RPMI8226 (cell line): ENCODE data around the gene PDSS2.
"Not testable (repeated sequence)": the region's sequence is repeated elsewhere in the genome, so short reads cannot be mapped to it uniquely, and the experiment has no call there.

ENCODE experiments used
- DNase-seq: peaks from one replicate; pipeline ENCODE4 v3.0.0-alpha.2; 2015

Gene PDSS2

DNA sequence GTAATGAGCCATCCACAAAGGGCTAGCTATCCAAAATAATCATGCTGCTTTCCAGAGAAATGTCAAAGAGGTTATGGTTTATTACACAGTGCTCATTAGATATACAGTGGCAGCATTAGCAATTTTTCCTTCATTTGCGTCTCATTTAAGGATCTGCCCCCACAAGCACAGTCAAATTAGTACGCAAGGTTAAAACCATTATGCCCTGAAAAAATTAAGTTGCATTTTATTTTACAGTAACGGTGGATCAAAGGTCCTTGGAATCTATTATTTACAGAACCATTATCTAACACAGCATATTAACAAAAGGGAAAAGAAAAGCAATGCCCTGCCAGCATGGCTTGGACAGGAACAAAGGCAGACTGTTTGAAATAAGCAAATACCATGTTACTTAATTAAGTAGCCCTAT, 144.8 kb downstream of the PDSS2 start:
- DNase-seq, result no peak

DNA sequence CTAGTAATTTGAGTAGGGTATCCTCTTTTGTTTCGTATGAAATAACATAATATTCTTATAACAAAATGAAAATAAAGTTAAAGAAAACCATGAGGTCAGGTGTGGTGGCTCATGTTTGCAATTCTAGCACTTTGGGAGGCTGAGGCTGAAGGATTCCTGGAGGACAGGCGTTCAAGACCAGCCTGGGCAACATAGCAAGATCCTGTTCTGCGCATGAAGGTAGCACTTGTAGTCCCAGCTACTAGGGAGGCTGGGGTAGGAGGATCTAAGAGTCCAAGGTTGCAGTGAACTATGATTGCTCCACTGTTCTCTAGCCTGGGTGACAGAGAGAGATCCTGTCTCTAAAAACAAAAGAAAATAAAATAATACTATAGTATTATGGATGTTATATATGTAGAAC, 145.6 kb downstream of the PDSS2 start:
- no peak for DNase-seq

DNA sequence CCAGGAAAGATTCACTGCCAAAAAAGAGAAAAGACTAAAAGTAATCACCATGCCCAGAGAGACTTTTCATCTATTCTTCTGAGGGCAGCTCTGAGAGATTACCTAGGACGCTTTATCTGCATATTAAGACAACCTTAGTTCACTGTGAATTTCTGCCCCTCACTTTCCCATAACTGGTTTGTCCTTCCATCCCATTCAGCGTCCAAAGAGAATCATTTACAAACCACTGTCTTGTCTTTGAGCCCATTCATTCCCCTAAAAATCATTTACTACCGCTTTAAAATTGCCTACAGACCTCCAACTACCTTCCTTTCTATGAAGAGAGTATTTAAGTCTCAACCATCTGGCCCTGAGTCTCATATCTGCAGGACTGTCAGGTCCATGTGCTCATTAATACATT, 149.0 kb downstream of the PDSS2 start:
- DNase-seq, result no peak

DNA sequence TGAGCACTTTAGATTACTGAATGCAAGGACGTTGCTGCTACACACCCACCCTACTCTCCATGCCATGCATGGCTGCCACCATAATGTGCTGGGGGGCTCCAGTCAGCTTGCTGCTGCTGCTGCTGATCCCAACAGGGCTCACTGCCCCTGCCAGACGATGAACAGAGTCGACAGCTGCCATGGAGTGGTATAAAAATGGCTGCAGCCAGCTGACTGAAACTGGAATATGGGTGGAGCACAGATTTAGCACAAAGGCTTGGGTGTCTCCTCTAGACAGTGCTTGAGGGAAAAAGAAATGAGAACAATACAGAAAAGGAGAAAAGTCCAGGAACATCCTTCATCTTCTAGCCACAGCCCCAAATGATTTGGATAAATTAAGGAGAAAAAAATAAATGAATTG, 150.7 kb downstream of the PDSS2 start:
- DNase-seq, result no peak

DNA sequence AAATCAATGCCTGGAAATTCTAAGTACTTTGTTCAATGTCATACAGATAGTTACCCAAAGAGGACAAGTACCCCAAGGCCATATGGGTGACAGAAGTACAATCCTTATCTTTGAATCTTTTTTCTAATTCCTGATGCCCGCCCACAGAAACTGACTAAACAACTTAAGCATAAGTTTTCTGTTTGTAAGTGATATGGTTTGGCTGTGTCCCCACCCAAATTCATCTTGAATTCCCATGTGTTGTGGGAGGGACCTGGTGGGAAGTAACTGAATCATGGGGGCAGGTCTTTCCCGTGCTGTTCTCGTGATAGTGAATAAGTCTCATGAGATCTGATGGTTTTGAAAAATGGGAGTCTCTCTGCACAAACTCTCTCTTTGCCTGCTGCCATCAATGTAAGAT, 153.4 kb downstream of the PDSS2 start:
- not testable (repeated sequence) for DNase-seq

DNA sequence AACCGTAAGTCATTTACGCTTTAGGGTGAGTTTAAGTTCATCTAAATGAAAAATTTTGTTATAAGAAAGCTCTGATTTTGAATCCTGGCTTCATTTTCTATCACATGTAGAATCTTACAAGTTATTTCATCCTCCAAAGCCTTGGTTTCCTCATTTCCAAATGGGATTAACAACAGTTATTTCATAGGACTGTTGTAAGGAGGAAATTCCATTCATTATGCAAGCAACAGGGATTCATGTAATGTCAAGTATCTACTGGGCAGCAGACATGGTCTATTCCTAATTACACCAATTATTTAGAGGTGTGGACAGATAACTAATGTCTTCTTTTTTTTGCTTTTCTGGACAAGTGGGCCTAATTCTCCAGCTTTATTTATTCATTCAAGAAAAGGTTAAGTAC, 154.0 kb downstream of the PDSS2 start:
- no peak for DNase-seq

DNA sequence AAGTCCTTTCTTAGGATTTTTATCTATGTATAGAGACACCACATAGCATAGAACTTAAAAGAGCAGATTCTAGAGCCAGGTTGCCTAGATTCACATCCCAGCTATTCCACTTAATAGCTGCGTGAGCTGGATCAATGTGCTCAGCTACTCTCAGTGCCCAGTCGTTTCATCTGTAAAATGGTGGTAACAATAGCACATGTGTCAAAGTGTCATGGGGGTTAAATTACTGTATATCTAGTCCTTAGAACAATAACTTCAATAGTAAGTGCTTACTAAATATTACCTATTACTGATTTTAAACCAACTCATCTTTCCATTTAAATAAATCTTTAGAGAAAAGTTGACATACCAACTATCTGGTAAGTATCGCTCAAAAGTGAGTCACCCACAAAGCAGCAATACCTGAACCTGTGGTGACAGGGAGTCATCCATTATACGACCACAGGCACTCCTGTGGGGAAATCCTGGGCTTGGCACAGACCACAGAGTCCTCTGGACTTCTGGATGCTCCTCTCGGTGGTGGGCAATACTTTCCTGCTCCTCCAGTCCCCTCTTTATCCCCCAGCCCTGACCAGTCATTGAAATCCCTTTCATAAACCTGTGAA, 154.8 kb downstream of the PDSS2 start:
- no peak for DNase-seq

DNA sequence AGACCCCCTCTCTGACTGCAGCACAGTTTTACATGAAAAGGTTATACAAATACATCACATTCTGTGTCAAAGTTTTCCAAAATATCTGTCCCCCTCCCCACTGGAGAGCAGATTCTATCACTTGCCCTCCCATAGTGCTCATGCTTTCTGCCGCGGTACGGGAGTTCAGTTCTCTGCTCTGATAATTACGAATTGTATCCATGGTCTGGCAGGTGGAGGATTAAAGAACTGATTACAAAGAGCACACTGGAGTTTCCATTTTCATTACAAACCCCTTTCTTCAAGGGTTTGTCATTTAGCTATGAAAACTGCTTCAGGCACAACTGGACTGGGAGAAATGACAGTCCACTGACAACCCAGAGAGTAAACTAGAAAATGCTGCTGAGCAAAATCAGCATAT, 166.0 kb downstream of the PDSS2 start:
- no peak for DNase-seq

DNA sequence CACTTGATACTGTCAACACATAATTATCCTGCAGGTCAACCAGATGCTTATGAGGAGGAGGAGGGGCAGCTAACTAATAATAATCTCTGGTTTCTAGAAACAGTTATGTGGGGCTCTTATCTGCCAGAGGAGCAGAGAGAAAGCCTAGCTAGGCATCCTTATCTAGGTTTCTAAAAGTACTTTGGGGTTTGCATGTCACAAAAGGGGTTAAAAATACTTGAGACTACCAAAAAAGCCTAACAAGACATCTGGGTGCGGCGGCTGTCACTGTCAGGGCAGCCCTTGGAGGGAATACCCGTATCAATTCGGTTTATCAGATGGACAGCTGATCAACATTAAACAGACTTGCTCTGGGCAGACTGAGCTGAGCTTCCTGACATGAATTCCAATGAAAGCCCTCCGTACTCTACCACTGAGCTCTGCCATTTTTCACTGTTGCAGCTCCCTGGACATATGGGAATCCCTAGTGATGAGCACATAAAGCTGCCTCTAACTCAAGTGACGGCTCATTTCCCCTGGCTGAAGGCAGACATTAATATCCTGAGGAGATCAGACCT, 166.6 kb downstream of the PDSS2 start:
- DNase-seq, result no peak

DNA sequence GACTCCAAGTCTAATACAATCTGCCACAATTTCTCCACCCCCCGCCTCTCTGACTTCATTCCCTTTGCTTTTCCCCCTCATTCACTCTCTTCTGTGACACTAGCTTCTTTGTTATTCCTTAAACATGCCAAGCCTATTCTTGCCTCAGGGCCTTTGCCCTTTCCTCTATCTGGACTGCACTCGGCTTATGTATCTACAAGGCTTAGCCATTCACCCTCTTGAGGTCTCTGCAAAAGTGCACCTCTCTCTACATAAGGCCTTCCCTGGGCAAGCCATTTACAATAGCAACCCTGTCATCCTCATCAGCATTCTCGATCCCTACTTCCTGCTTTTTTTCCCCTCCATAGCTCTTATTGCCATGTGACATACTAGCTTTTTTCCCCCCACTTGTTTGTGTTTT, 168.9 kb downstream of the PDSS2 start:
- DNase-seq, result no peak

DNA sequence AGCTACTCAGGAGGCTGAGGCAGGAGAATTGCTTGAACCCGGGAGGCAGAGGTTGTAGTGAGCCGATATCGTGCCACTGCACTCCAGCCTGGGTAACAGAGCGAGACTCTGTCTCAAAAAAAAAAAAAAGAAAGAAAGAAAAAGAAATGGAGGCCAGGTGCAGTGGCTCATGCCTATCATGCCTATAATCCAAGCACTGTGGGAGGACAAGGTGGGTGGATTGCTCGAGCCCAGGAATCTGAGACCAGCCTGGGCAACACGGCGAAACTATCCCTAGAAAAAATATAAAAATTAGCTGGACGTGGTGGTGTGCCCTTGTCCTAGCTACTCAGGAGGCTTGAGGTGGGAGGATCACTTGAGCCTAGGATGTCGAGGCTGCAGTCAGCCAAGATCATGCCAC, 170.1 kb downstream of the PDSS2 start:
- not testable (repeated sequence) for DNase-seq

DNA sequence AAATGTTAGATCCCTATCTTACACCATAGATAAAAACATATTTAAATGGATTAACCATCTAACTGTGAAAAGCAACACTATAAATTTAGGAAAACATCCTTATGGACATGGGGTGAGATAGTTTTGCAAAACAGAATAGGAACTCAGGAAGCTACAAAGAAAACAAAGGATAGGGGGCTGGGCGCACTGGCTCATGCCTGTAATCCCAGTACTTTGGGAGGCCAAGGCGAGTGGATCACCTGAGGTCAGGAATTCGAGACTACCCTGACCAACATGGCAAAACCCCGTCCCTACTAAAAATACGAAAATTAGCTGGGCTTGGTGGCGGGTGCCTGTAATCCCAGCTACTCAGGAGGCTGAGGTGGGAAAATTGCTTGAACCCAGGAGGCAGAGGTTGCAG, 173.7 kb downstream of the PDSS2 start:
- not testable (repeated sequence) for DNase-seq

DNA sequence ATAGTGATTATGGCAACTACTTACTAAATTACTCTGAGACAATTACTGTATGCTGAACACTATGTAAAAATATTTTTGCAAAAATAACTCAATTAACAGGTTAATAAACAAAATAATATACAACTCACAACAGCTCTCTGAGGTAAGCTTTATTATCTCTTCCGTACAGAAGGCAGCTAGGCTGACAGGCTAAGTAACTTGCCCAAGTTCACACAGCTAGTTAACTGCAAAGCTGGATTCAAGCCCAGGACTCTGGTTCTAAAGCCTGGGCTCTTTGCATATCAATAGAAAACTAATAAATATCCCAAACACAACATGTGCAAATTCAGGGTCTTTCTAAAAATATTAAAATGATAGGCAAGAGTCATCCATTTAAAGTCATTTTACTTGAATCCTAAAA, 174.6 kb downstream of the PDSS2 start:
- DNase-seq, result no peak

DNA sequence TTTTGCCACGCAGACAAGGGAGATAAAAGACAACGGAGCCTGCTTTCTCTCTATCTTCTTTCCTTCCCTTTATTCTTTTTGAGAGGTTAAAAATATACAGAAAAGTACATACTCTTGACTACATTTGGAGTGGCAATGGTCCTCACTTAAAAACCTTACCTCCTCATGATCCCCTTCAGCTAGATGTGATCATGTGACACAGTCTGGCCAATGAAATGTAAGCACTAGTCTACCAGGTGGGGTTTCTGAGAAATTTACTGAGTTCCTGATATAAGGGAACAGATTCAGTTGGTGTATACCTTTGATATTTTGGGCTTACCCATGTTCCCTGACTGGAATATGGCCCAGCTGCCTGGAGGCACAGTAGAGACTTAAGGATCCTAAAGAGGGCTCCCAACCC, 178.6 kb downstream of the PDSS2 start:
- no peak for DNase-seq

DNA sequence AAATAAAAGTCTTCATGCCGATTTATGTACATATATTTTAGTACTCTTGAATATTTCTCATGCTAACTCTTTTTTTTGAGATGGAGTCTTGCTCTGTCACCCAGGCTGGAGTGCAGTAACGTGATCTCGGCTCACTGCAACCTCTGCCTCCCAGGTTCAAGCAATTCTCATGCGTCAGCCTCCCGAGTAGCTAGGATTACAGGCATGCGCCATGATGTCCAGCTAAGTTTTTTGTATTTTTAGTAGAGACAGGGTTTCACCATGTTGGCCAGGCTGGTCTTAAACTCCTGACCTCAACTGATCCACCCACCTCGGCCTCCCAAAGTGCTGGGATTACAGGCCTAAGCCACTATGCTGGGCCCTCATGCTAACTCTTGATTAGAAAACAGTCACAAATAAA, 179.4 kb downstream of the PDSS2 start:
- not testable (repeated sequence) for DNase-seq

DNA sequence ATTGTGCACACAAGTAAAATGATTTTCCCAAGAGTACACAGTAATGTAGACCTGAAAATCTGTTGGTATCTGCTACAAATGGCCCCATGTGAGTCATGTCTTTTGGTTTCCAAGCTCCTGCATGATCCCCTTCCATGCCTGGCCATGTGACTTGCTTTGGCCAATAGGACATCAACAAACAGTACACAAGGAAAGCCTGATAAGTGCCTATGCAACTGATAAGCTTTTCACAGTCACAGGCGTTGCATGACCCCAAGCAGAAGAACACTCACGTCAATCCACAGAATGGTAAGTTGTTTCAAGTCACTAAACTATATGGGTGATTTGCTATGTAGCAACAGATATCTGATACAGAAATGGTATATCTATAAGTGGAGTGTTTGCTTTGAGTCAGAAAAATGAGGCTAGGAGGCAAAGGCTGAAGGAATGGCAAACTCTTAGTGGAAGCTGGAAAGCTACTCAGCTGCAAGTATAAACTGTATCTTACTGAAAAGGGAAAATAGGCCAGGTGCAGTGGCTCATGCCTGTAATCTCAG, 184.0 kb downstream of the PDSS2 start:
- DNase-seq, result no peak

DNA sequence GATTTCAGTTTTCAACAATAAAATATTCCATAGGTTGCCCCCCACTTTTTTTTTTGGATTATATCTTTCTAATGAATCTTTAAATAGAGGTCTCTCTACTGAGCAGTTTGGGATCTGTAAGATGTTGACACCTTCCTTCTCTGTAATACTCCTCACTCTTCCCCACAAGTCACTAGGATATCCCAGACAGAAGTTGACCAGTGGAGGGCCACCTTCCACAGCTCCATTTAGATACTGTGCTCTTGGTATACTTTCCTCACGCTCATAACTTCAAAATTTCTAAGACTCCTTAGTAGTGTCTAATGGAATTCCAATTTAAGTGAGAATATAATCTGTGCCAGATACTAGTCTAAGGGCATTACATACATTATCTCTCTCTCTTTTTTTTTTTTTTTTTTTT, 185.1 kb downstream of the PDSS2 start:
- DNase-seq, result no peak

DNA sequence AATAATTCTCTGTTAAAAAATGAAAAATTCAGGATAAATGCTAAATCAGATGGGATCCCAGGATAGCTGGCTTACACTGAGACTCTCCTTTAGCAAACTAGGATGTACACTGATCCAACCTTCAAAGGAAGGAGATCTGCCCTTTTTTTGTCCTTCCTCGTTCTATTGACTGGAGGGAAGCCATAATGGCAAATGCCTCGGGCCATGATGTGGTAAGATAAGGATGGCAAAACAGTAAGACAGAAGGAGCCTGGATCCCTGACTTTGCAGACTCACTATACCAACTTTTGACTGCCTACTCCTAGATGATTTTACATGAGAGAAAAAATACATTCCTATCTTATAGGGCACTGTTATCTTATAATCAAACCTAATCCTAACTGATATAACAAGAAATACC, 187.1 kb downstream of the PDSS2 start:
- DNase-seq, result no peak

DNA sequence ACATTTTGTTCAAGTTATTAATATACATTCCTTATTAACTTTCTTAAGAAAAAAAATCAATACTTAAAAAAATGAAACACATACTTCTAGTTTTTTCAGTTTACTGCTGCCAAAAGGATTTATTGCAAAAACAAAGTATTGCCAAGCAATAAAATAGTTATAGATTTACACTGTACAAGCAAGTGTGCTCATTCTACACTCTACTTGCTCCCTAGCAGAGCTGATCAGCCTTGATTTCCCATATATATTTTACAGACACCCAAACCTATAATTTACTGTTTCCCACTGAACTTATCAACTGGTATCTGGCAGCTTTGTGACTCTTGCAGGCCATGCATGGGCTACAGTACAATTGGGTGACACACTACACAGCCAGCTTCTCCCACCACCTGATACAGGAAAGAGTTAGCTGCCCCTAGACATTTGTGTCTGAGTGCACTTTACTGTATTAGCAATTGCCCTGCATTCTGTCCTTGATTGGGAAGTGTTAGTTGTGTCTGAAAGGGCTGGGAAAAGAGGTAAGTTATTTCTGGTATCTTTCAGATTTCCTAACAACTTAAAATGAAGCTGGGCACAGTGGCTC, 188.1 kb downstream of the PDSS2 start:
- DNase-seq, result no peak

DNA sequence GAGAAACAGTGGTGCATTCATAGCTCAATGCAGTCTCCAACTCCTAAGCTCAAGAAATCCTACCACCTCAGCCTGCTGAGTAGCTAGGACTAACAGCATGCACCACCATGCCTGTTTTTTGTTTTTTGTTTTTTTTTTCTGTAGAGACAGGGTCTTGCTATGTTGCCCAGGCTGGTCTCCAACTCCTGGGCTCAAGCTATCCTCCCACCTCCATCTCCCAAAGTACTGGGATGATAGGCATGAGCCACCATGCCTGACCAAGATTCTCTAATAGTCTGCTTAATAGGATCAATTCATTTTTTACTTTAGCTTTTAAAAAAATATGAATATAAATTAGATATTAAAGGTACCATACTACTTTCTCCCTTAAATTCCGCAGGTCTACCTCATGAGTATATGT, 191.7 kb downstream of the PDSS2 start:
- DNase-seq, result no peak

DNA sequence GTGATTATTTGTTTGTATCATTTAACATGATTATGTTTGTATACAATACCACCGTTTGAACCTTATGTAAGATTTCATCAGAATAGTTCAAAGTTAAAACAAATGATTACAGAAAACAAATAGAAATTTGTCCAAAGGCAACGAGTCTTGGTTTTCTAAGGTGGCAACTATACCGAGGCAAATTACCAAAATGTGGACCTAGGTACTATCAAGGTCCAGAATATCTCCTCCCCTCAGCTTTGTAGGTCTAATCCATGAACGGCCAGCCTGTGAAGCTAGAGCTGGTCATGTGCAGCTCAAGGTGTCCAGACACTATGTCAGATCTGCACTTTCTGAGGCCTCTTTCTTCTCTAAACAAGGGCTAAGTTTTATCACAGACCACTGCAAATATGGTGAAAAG, 192.4 kb downstream of the PDSS2 start:
- no peak for DNase-seq

DNA sequence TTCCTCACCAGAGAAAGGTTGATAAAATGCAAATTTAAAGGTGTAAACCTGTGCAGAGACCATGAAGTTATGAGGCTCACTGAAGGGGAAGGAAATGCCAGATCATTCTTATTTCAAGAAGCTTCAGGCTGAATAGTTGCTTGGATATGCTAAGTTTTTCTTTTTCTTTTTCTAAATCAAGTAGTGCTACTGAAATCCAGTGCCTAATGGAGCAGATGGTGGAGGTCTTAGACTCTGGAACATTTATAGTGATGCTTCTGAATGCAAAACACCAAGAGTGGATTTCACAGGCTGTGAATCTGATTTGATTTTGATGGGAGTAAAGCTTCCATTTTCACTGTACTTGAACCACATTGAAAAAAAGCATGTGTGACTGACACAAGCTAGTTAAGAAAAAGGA, 192.8 kb downstream of the PDSS2 start:
- DNase-seq, result no peak

DNA sequence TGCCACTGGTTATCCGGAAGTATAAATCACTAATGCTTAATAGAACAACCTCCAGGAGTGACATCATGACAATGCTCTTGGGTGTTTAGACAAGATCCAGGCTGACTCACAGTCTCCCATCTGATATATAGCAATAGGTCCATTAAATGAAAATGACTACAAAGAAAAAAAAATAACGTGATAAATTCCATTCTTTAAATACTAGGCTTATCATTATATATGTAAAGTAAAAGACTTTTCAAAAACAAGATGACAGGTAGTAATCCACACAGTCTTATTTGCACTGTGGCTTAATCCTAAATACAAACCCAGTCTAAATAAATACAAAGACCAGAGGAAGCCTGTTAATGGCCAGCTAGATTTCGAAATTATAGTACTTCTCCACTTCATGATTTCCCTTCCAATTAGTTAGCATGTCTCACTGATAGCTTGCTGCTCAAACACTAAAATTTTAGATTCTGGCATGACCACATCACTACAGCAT, 195.0 kb downstream of the PDSS2 start:
- no peak for DNase-seq

DNA sequence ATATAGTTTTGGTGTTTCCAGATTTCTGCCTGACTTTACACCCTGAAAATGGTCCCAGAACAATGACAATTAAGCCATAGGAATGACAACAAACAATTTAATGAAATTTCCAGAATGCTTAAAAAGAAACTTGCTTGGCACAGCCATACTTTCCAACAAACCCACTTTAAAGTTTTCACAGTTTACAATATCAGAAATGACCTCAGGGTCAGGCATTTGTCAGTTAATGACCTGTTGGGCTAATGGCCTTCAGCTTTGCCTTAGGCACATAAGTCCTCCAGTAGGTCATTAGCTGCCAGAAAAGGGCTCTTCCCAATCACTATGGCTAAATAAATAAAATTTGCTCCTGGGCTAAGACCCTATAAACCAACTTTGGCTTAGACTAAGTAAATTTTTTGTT, 199.4 kb downstream of the PDSS2 start:
- no peak for DNase-seq

DNA sequence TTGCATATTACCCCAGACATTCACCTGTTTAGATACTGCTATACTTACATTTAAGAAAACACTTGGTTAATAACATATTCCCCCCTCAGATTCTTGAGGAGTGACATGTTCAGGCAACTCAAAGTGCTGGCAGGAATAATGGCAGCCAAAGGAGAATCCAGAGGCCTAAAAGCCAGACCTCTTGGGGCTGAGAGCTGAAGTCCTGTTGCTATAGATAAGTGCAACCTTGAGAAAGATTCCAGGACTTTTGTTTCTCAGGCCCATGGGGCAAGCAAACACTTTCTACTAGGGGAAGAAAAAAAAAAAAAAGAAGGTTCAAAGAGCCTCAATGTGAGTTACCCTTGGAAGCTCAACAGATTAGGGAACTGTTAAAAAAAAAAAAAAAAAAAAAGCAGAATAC, 211.2 kb downstream of the PDSS2 start:
- DNase-seq, result no peak
